HEK293T (cell line): ENCODE data around the gene UNC13D.

ENCODE experiments used
- CTCF ChIA-PET: fragments of 350-600 bp; formaldehyde crosslinking; extraction: SDS; loops from one replicate; lab custom pipeline; 2021; ENCODE audit warnings: antibody characterized with exemption, inconsistent platforms; lab: Yijun Ruan, JAX
- POLR2A ChIA-PET: fragments of 350-600 bp; formaldehyde crosslinking; extraction: SDS; loops from one replicate; lab custom pipeline; 2020; ENCODE audit warnings: antibody characterized with exemption, inconsistent platforms; lab: Yijun Ruan, JAX
- DNase-seq: peaks from one replicate; pipeline ENCODE4 v3.0.0; 2012; ENCODE audit warnings: mixed read lengths; ENCODE audit errors: extremely low spot score
- ARNT ChIP-seq: fragments of 450-650 bp; IDR thresholded peaks from 2 replicates; pipeline ENCODE4 v1.6.1; 2017; ENCODE audit warnings: mild to moderate bottlenecking
- BHLHE40 ChIP-seq: fragments of 450-650 bp; IDR thresholded peaks from 2 replicates; pipeline ENCODE4 v1.6.1; 2016; ENCODE audit warnings: mild to moderate bottlenecking, moderate library complexity, borderline replicate concordance
- CTBP1 ChIP-seq: fragments of 450-650 bp; IDR thresholded peaks from 2 replicates; pipeline ENCODE4 v1.6.1; 2016; ENCODE audit warnings: borderline replicate concordance
- ELF4 ChIP-seq: fragments of 450-650 bp; IDR thresholded peaks from 2 replicates; pipeline ENCODE4 v1.6.1; 2017; ENCODE audit warnings: antibody characterized with exemption
- FOXA1 ChIP-seq: fragments of 450-650 bp; IDR thresholded peaks from 2 replicates; pipeline ENCODE4 v1.6.1; 2016; ENCODE audit warnings: mild to moderate bottlenecking
- FOXK2 ChIP-seq: fragments of 450-650 bp; IDR thresholded peaks from 2 replicates; pipeline ENCODE4 v1.6.1; 2016; ENCODE audit warnings: mild to moderate bottlenecking
- FOXM1 ChIP-seq: fragments of 450-650 bp; IDR thresholded peaks from 2 replicates; pipeline ENCODE4 v1.6.1; 2017; ENCODE audit warnings: mild to moderate bottlenecking, borderline replicate concordance
- HDGF ChIP-seq: fragments of 450-650 bp; IDR thresholded peaks from 2 replicates; pipeline ENCODE4 v1.6.1; 2017; ENCODE audit warnings: antibody characterized with exemption, borderline replicate concordance
- L3MBTL2 ChIP-seq: fragments of 450-650 bp; conservative IDR thresholded peaks from 2 replicates; pipeline ENCODE4 v1.6.1; 2016; ENCODE audit warnings: mild to moderate bottlenecking
- LEF1 ChIP-seq: fragments of 450-650 bp; IDR thresholded peaks from 2 replicates; pipeline ENCODE4 v1.6.1; 2017; ENCODE audit warnings: mild to moderate bottlenecking, borderline replicate concordance
- NFRKB ChIP-seq: fragments of 450-650 bp; IDR thresholded peaks from 2 replicates; pipeline ENCODE4 v1.6.1; 2016; ENCODE audit warnings: mild to moderate bottlenecking, moderate library complexity
- PKNOX1 ChIP-seq: fragments of 450-650 bp; IDR thresholded peaks from 2 replicates; pipeline ENCODE4 v1.6.1; 2016
- SP1 ChIP-seq: fragments of 450-650 bp; IDR thresholded peaks from 2 replicates; pipeline ENCODE4 v1.6.1; 2017
- SUZ12 ChIP-seq: fragments of 450-650 bp; IDR thresholded peaks from 2 replicates; pipeline ENCODE4 v1.6.1; 2016; ENCODE audit warnings: mild to moderate bottlenecking
- TARDBP ChIP-seq: fragments of 450-650 bp; IDR thresholded peaks from 2 replicates; pipeline ENCODE4 v1.6.1; 2016
- ZNF384 ChIP-seq: fragments of 450-650 bp; IDR thresholded peaks from 2 replicates; pipeline ENCODE4 v1.6.1; 2016

UNC13D gene

GRCh38 chr17:75819116-75819515 is 25.1 kb downstream of the UNC13D start:
- TF ChIP-seq ARNT, result no peak
- no peak for TF ChIP-seq CTBP1
- no peak for TF ChIP-seq LEF1
- TF ChIP-seq FOXM1, result no peak
- no peak for TF ChIP-seq FOXA1
- no peak for TF ChIP-seq SP1
- no peak for TF ChIP-seq TARDBP
- no peak for TF ChIP-seq FOXK2
- no peak for TF ChIP-seq L3MBTL2
- no peak for DNase-seq
- CTCF ChIA-PET, result interaction anchor here (2.2 kb wide), 1 partner anchor 8 kb away, joined by 4 read pairs; no protein-coding TSS in a partner anchor
- POLR2A ChIA-PET, result interaction anchor here (0.6 to 1.8 kb wide), 3 partner anchors 39 to 64 kb away, joined by 3 to 8 read pairs (median 7); a partner anchor contains a TSS

GRCh38 chr17:75818326-75818885 is 25.8 kb downstream of the UNC13D start:
- ChIA-PET CTCF (interaction anchor here (2.2 kb wide), 1 partner anchor 9 kb away, joined by 4 read pairs; no protein-coding TSS in a partner anchor), POLR2A (interaction anchor here (1.6 kb wide), 1 partner anchor 39 kb away, joined by 8 read pairs; a partner anchor contains a TSS)
- no peak for DNase-seq
- TF ChIP-seq FOXK2 (no peak), ELF4 (no peak), FOXM1 (no peak), LEF1 (no peak), ZNF384 (no peak), CTBP1 (no peak), BHLHE40 (no peak), PKNOX1 (no peak), FOXA1 (no peak), SUZ12 (no peak), HDGF (no peak)

GRCh38 chr17:75817571-75817970 is 26.6 kb downstream of the UNC13D start:
- POLR2A ChIA-PET, result interaction anchor here (1.0 to 1.6 kb wide), 3 partner anchors 8 to 38 kb away, joined by 3 to 8 read pairs (median 3); a partner anchor contains a TSS
- DNase-seq, result no peak
- TF ChIP-seq ELF4 (no peak), BHLHE40 (no peak)
- CTCF ChIA-PET, result interaction anchor here (0.5 to 2.2 kb wide), 2 partner anchors 10 to 192 kb away, joined by 3 to 4 read pairs; no protein-coding TSS in a partner anchor

GRCh38 chr17:75816693-75817092 is 27.5 kb downstream of the UNC13D start:
- CTCF ChIA-PET, result interaction anchor here (1.4 kb wide), 1 partner anchor 10 kb away, joined by 4 read pairs; no protein-coding TSS in a partner anchor
- no peak for TF ChIP-seq HDGF
- TF ChIP-seq LEF1, result no peak
- TF ChIP-seq PKNOX1, result no peak
- TF ChIP-seq ELF4, result no peak
- no peak for TF ChIP-seq BHLHE40
- TF ChIP-seq FOXK2, result no peak
- TF ChIP-seq FOXA1, result no peak
- no peak for TF ChIP-seq L3MBTL2
- TF ChIP-seq FOXM1, result no peak
- TF ChIP-seq ZNF384, result no peak
- no peak for TF ChIP-seq SP1
- TF ChIP-seq SUZ12, result no peak
- TF ChIP-seq NFRKB, result no peak
- TF ChIP-seq ARNT, result no peak
- TF ChIP-seq TARDBP, result no peak
- TF ChIP-seq CTBP1, result no peak
- POLR2A ChIA-PET, result interaction anchor here (1.0 to 4.0 kb wide), 3 partner anchors 7 to 37 kb away, joined by 3 to 20 read pairs (median 3); a partner anchor contains a TSS
- no peak for DNase-seq

- CTCF ChIA-PET, result interaction anchor here (0.9 kb wide), 1 partner anchor 68 kb away, joined by 3 read pairs; no protein-coding TSS in a partner anchor
- TF ChIP-seq NFRKB (no peak), TARDBP (no peak), L3MBTL2 (no peak), LEF1 (no peak), PKNOX1 (no peak), BHLHE40 (no peak), HDGF (no peak), FOXK2 (no peak), FOXM1 (no peak), SP1 (no peak), ELF4 (no peak), SUZ12 (no peak), CTBP1 (no peak), FOXA1 (no peak), ZNF384 (no peak), ARNT (no peak)
- DNase-seq, result no peak
- POLR2A ChIA-PET, result interaction anchor here (4.0 kb wide), 1 partner anchor 36 kb away, joined by 20 read pairs; a partner anchor contains a TSS
Observed at GRCh38 chr17:75815399-75815798, 28.8 kb downstream of the UNC13D start.
